Testis (tissue), 5 donors: ENCODE results near the gene PSMB2. TPM values are rescaled to one million over a fixed set of nuclear protein-coding genes. Genes with fewer than 3 reads are reported as not detected.
"Not testable (repeated sequence)": the region's sequence is repeated elsewhere in the genome, so short reads cannot be mapped to it uniquely, and the experiment has no call there.

ENCODE experiments used
- DNase-seq: peaks from one replicate; pipeline ENCODE4 v3.0.0-alpha.2; 2019
- H3K27ac ChIP-seq, 2 donors: fragments of 200-600 bp; sonication (generic); one replicate each; pipeline ENCODE4 v1.5.1; 2019
- H3K27me3 ChIP-seq: fragments of 200-600 bp; sonication (generic); one replicate; pipeline ENCODE4 v1.5.1; 2019
- H3K36me3 ChIP-seq: fragments of 200-600 bp; sonication (generic); one replicate; pipeline ENCODE4 v1.5.1; 2017; ENCODE audit warnings: low read depth; ENCODE audit errors: missing control alignments
- H3K4me1 ChIP-seq: fragments of 200-600 bp; sonication (generic); one replicate; pipeline ENCODE4 v1.5.1; 2019
- H3K4me3 ChIP-seq, 2 donors: fragments of 200-600 bp; sonication (generic); one replicate each; pipeline ENCODE4 v1.5.1; 2017 to 2019
- H3K9me3 ChIP-seq: fragments of 200-600 bp; sonication (generic); one replicate; pipeline ENCODE4 v1.5.1; 2017
- POLR2A ChIP-seq: fragments of 450-650 bp; IDR thresholded peaks from one replicate; pipeline ENCODE4 v1.6.1; 2017; ENCODE audit warnings: antibody characterized with exemption, mild to moderate bottlenecking, moderate library complexity
- WGBS, 2 donors: methylation state at CpG; one replicate each; pipeline ENCODE4 v1.1.5; 2018; 5-methylcytosine and 5-hydroxymethylcytosine counted together
- intact Hi-C: fragments of 100-400 bp; cut with DNase I; formaldehyde crosslinking; loops from one replicate; pipeline ENCODE4 v1.15.1; 2023; ENCODE audit warnings: low total_unique reads
- long read RNA-seq, 2 donors: transcript quantifications; one replicate each; lab custom pipeline, GENCODE V29; 2026
- polyA plus RNA-seq: library from polyadenylated mRNA; stranded (reverse); fragments of 350-450 nt; fragmentation: Illumina TruSeq; extraction: RNeasy Lipid Tissue Mini Kit (QIAGEN cat#74804); gene quantifications from one replicate; pipeline ENCODE4 v1.2.3, GENCODE V29; 2014; ENCODE audit warnings: low read depth, low replicate concordance; ENCODE audit not compliant: insufficient read depth
- total RNA-seq, 2 donors: library from RNA; depleted of rRNA; stranded (reverse); fragments of >200 nt; gene quantifications; one replicate each; pipeline ENCODE4 v1.2.3, GENCODE V29; 2016
- TF ChIP-seq, protein P1 (sequence below), 3 experiments: fragments of 450-650 bp in 2 of 3; fragments of 200-600 bp in 1 of 3; sonication (generic) in 1 of 3; IDR thresholded peaks; one replicate each; pipeline ENCODE4 v1.5.1; 2016 to 2019; ENCODE audit warnings: antibody characterized with exemption in 3 of 3, mild to moderate bottlenecking in 2 of 3, moderate library complexity in 1 of 3

Gene PSMB2
- total RNA-seq (10 to 100 TPM; 46.8 to 50.1 TPM), polyA plus RNA-seq (59.9 TPM)
- long read RNA-seq, donor 1, transcript PSMB2-201 (6 exons, 2,701 nt) = major isoform, 83 of 83 reads
- long read RNA-seq, donor 1, partial matches to known transcripts = 0 of 83 reads
- long read RNA-seq, donor 1, other reads (novel, unspliced or antisense) = 0 of 83 reads
- long read RNA-seq, donor 2, transcript PSMB2-201 (6 exons, 2,701 nt) = major isoform, 57 of 63 reads
- long read RNA-seq, donor 2, partial matches to known transcripts = 6 of 63 reads
- long read RNA-seq, donor 2, other reads (novel, unspliced or antisense) = 0 of 63 reads

DNA sequence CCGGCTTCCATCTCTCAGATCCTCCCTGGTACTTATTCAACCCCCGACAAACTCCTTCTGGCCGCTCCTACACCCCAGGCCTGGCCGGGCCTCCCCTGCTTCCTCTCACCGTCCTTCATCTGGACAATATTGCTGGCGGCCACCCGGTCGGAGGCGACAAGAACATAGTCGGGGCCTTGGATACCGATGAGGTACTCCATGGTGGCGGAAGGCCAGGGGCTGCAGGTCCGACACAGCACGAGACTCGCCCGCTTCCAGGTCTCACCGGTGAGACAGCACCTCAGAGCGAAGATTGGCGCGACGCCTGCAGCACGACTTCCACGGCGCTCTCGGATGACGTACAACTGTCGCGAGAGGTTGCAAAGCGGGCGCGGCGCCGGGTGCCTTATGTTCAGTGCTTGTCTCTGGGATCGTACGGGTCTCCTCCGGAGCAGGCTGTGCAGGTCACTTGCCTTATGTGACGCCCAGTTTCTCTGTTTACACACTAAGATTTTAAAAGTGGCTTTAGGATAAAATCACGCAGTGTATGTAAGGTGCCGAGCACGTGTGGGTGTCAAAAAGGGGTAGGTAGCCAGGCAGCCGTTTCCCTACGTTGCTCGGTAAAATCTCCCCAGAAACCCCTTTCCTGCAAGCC, at the start of gene PSMB2:
Gene PSMB2 (minus strand): TSS at position 294 of the 634 bp plus-strand sequence. CDS start 94 bp downstream, at position 200.
- H3K27ac ChIP-seq = peak within 1 kb of the TSS; percentile 85 to 90
- WGBS, 2 donors = 0 to 1% methylated on average over 29 to 43 of the region's 43 CpGs
- peak; percentile 97 for DNase-seq
- H3K27me3 ChIP-seq = no peaks in the 10 kb centered on the region
- H3K9me3 ChIP-seq = no peaks in the 10 kb centered on the region
- TF ChIP-seq, protein P1, sequence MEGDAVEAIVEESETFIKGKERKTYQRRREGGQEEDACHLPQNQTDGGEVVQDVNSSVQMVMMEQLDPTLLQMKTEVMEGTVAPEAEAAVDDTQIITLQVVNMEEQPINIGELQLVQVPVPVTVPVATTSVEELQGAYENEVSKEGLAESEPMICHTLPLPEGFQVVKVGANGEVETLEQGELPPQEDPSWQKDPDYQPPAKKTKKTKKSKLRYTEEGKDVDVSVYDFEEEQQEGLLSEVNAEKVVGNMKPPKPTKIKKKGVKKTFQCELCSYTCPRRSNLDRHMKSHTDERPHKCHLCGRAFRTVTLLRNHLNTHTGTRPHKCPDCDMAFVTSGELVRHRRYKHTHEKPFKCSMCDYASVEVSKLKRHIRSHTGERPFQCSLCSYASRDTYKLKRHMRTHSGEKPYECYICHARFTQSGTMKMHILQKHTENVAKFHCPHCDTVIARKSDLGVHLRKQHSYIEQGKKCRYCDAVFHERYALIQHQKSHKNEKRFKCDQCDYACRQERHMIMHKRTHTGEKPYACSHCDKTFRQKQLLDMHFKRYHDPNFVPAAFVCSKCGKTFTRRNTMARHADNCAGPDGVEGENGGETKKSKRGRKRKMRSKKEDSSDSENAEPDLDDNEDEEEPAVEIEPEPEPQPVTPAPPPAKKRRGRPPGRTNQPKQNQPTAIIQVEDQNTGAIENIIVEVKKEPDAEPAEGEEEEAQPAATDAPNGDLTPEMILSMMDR (IDR thresholded peaks at IDR 0.05) = no peak
- TF ChIP-seq POLR2A = no peak
- peak within 1 kb of the TSS; percentile 81 to 97 for H3K4me3 ChIP-seq
- H3K36me3 ChIP-seq = no peaks in the 10 kb centered on the region
- intact Hi-C loops = no loop called here
- H3K4me1 ChIP-seq = peaks cover 16% of the 10 kb centered on the region

DNA sequence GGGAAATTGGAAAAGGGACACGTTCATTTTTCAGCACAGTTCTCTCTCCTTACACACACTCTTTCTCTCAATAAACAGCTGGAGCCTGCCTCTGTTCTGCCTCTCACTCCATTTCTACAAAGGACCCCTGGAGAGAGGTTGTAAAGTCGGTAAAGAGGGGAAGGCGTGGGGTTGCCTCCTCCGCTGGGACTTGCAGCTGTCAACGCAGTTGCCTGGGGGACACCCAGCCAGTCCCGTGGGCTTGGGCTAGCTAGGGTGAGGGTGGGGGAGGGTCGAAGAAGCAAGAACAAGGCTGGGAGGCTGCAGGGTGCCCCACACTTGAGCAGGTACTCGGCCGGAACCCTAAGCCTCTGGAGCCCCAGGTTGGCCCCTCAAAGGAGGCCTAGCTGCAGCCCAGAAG, 49.8 kb upstream of the PSMB2 start:
- TF ChIP-seq POLR2A = no peak
- TF ChIP-seq, protein P1 (IDR thresholded peaks at IDR 0.05) = no peak
- no peak for DNase-seq
- H3K9me3 ChIP-seq = no peaks in the 10 kb centered on the region
- intact Hi-C loops = no loop called here
- H3K27me3 ChIP-seq = no peaks in the 10 kb centered on the region
- H3K27ac ChIP-seq = no peak overlapping the region
- no peak overlapping the region for H3K4me3 ChIP-seq
- 40 to 48% methylated on average over 9 of the region's 9 CpGs for WGBS, 2 donors
- H3K4me1 ChIP-seq = no peaks in the 10 kb centered on the region
- H3K36me3 ChIP-seq = no peaks in the 10 kb centered on the region

DNA sequence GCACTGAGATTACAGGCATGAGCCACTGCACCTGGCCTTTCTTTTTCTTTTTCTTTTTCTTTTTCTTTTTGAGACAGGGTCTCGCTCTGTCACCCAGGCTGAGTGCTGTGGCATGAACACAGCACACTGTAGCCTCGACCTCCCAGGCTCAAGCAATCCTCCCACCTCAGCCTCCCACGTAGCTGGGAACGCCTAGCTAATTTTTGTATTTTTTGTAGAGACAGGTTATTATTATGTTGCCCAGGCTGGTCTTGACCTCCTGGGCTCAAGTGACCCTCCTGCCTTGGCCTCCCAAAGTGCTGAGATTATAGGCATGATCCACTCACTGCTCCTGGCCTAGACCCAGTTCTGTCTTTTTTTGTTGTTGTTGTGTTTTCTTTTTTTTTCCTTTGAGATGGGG, 48.8 kb upstream of the PSMB2 start:
- H3K4me1 ChIP-seq, H3K9me3 ChIP-seq, H3K4me3 ChIP-seq, intact Hi-C loops, H3K27me3 ChIP-seq, DNase-seq, H3K36me3 ChIP-seq, H3K27ac ChIP-seq: not testable (repeated sequence)
- WGBS, 2 donors = 56 to 65% methylated on average over 4 of the region's 4 CpGs

DNA sequence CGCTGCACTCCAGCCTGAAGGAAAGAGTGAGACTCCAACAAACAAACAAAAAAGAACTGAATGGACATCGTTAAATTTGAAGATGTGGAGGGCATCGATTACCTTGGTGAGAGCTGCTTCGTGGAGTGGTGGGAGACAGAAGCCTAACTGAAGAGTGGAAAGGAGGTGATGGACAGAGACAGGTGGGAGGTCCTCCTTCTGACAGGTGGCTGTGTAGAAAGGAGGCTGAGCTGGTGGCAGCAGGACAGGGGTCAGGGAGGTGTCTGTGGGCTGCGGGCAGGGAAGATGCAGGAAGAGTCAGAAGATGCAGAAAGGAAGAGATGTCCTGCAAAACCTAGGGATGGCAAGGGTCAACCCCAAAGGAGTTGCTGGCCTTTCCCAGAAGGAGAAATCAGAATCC, 46.8 kb upstream of the PSMB2 start:
- no peak for DNase-seq
- no peaks in the 10 kb centered on the region for H3K36me3 ChIP-seq
- WGBS, 2 donors = 87 to 93% methylated on average over 5 of the region's 5 CpGs
- no peak overlapping the region for H3K27ac ChIP-seq
- H3K4me3 ChIP-seq = no peak overlapping the region
- no peaks in the 10 kb centered on the region for H3K27me3 ChIP-seq
- no peaks in the 10 kb centered on the region for H3K4me1 ChIP-seq
- no peaks in the 10 kb centered on the region for H3K9me3 ChIP-seq
- intact Hi-C loops = no loop called here
- TF ChIP-seq, protein P1 (IDR thresholded peaks at IDR 0.05) = no peak
- TF ChIP-seq POLR2A = no peak

DNA sequence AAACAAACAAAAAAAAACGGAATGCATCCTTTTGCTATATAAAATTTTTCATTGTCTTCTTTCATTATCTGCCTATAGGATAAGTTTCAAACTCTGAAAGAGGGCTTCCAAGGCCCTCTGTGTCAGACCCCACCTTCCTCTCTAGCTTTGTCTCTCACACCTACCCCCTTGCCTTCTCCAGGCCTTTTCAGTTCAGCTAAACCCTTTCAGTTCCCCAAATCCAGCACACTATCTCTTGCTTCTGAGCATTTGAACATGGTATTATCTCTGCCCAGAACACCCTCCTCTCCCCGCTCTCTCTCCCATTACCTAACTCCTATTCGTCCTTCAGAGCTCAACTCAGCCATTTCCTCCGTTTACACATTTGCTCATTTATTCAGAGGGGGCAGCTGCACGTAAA, 41.7 kb upstream of the PSMB2 start:
- H3K36me3 ChIP-seq = no peaks in the 10 kb centered on the region
- no peaks in the 10 kb centered on the region for H3K4me1 ChIP-seq
- TF ChIP-seq, protein P1 (IDR thresholded peaks at IDR 0.05) = no peak
- TF ChIP-seq POLR2A = no peak
- no peak overlapping the region for H3K27ac ChIP-seq
- intact Hi-C loops = no loop called here
- H3K9me3 ChIP-seq = no peaks in the 10 kb centered on the region
- WGBS, 2 donors = 75 to 79% methylated on average over 5 of the region's 5 CpGs
- H3K4me3 ChIP-seq = no peak overlapping the region
- no peaks in the 10 kb centered on the region for H3K27me3 ChIP-seq
- DNase-seq = no peak
